CD4-positive, CD25-positive, alpha-beta regulatory T cell (primary cell): ENCODE measurements around the gene ACIN1. TPM values are rescaled to one million over a fixed set of nuclear protein-coding genes. Genes with fewer than 3 reads are reported as not detected.

Experiments used
- ATAC-seq, 2 donors: fragments of 150-1000 bp; cut with Tn5 transposase; one replicate each; pipeline ENCODE4 v1.10.0; 2021; ENCODE audit warnings: low read depth in 2 of 2, moderate number of reproducible peaks in 2 of 2, moderate library complexity in 1 of 2
- DNase-seq, 3 donors: peaks; one replicate each; pipeline versions ENCODE4 v3.0.0 to v3.0.0-alpha.2; 2012 to 2022; ENCODE audit warnings: mixed read lengths in 1 of 3
- H3K27ac ChIP-seq: one replicate; pipeline ENCODE4 v1.7.0; 2013; ENCODE audit warnings: mild to moderate bottlenecking, low read length; ENCODE audit not compliant: insufficient read depth, poor library complexity, severe bottlenecking
- H3K27me3 ChIP-seq: one replicate; pipeline ENCODE4 v1.7.0; 2013; ENCODE audit warnings: low read length; ENCODE audit not compliant: control insufficient read depth, insufficient read depth
- H3K36me3 ChIP-seq: one replicate; pipeline ENCODE4 v1.7.0; 2013; ENCODE audit warnings: mild to moderate bottlenecking, low read length, moderate library complexity; ENCODE audit not compliant: control insufficient read depth, insufficient read depth
- H3K4me1 ChIP-seq: 2 replicates; pipeline ENCODE4 v1.7.0; 2013; ENCODE audit warnings: mild to moderate bottlenecking, low read length; ENCODE audit not compliant: insufficient read depth, control insufficient read depth, poor library complexity, severe bottlenecking
- H3K4me3 ChIP-seq: one replicate; pipeline ENCODE4 v1.7.0; 2013; ENCODE audit warnings: low read depth, mild to moderate bottlenecking, low read length, moderate library complexity
- H3K9me3 ChIP-seq, 2 experiments: 1 replicate in 1 of 2; 2 replicates in 1 of 2; pipeline ENCODE4 v1.7.0; 2013; ENCODE audit warnings: low read length in 2 of 2, mild to moderate bottlenecking in 1 of 2, moderate library complexity in 1 of 2; ENCODE audit not compliant: control insufficient read depth in 2 of 2
- H3K27ac Mint-ChIP-seq, 3 donors: one replicate each; pipeline ENCODE4 v1.8.0; 2020 to 2022; ENCODE audit warnings: mild to moderate bottlenecking in 3 of 3, mixed read lengths in 3 of 3, moderate library complexity in 2 of 3
- H3K27me3 Mint-ChIP-seq: one replicate; pipeline ENCODE4 v1.8.0; 2022; ENCODE audit warnings: mild to moderate bottlenecking, mixed read lengths
- H3K36me3 Mint-ChIP-seq: one replicate; pipeline ENCODE4 v1.8.0; 2020; ENCODE audit warnings: mixed read lengths
- H3K4me1 Mint-ChIP-seq, 4 donors: one replicate each; pipeline ENCODE4 v1.8.0; 2020 to 2022; ENCODE audit warnings: mixed read lengths in 4 of 4, mild to moderate bottlenecking in 1 of 4
- H3K4me3 Mint-ChIP-seq, 4 donors: one replicate each; pipeline ENCODE4 v1.8.0; 2020 to 2022; ENCODE audit warnings: mild to moderate bottlenecking in 4 of 4, mixed read lengths in 4 of 4, moderate library complexity in 3 of 4
- H3K9me3 Mint-ChIP-seq, 7 donors: one replicate each; pipeline ENCODE4 v1.8.0; 2020 to 2022; ENCODE audit warnings: mixed read lengths in 7 of 7, mild to moderate bottlenecking in 3 of 7, moderate library complexity in 2 of 7
- polyA plus RNA-seq, 4 donors: library from polyadenylated mRNA; unstranded; fragments of 300-500 nt; fragmentation: Illumina TruSeq; gene quantifications; one replicate each; pipeline ENCODE4 v1.2.3, GENCODE V29; 2021
- total RNA-seq: library from RNA; stranded (reverse); gene quantifications from one replicate; pipeline ENCODE4 v1.2.3, GENCODE V29; 2022

Gene ACIN1
- total and polyA plus RNA-seq, 5 donors from 2014 or later: 6.8 to 340 (median 7.7) TPM

DNA sequence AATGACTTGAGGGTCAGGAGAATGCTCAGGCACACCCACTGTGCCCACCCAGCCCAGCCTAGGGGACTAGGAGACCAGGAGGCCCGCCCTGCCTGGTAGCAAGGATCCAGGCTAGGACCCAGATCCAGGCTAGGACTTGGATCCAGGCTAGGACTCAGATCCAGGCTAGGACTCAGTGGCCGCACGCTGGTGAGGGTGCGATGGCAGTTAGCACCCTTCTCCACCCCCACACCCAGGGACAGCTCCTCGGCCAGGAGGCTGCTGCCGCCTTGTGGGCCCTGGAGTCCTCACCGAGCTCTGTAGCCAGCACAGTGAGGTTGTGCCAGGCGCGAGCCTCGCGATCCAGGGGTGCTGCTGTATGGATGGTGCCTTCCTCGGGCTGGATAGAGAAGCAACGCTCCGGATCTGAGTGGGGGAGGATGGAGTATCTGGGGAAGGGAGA is 42.7 kb downstream of the ACIN1 start:
- Histone ChIP-seq H3K27me3 (no peaks in the 10 kb centered on the region), H3K4me1 (peaks cover 13% of the 10 kb centered on the region), H3K4me3 (no peak overlapping the region), H3K36me3 (no peaks in the 10 kb centered on the region), H3K27ac (no peak overlapping the region), H3K9me3 (no peaks in the 10 kb centered on the region)
- H3K4me3 Mint-ChIP-seq: peak overlapping the region in 1 of 4 donors; percentile 79
- peak overlapping the region in 1 of 3 donors; percentile 55 for H3K27ac Mint-ChIP-seq
- ATAC-seq: no peak
- H3K36me3 Mint-ChIP-seq: no peaks in the 10 kb centered on the region
- no peaks in the 10 kb centered on the region for H3K9me3 Mint-ChIP-seq
- DNase-seq: no peak
- H3K27me3 Mint-ChIP-seq: peaks cover 4% of the 10 kb centered on the region
- peaks cover 0 to 17% (median 10%) of the 10 kb centered on the region in 4 donors for H3K4me1 Mint-ChIP-seq

- Mint-ChIP-seq H3K4me1 (peaks cover 0 to 10% (median 5%) of the 10 kb centered on the region in 4 donors), H3K9me3 (no peaks in the 10 kb centered on the region), H3K36me3 (no peaks in the 10 kb centered on the region), H3K4me3 (no peak overlapping the region), H3K27ac (no peak overlapping the region), H3K27me3 (peaks cover 5% of the 10 kb centered on the region)
- Histone ChIP-seq H3K4me3 (no peak overlapping the region), H3K4me1 (peaks cover 5% of the 10 kb centered on the region), H3K9me3 (no peaks in the 10 kb centered on the region), H3K27ac (no peak overlapping the region), H3K27me3 (no peaks in the 10 kb centered on the region), H3K36me3 (no peaks in the 10 kb centered on the region)
- ATAC-seq: no peak
- DNase-seq: no peak
These were observed 43.5 kb downstream of the ACIN1 start for GRCh38 chr14:23051141-23052057.

- Histone ChIP-seq H3K9me3 (no peaks in the 10 kb centered on the region), H3K4me1 (no peaks in the 10 kb centered on the region), H3K4me3 (no peak overlapping the region), H3K27ac (no peak overlapping the region), H3K27me3 (no peaks in the 10 kb centered on the region), H3K36me3 (no peaks in the 10 kb centered on the region)
- H3K4me1 Mint-ChIP-seq: peaks cover 0 to 3% (median 0%) of the 10 kb centered on the region in 4 donors
- H3K27me3 Mint-ChIP-seq: peaks cover 5% of the 10 kb centered on the region
- ATAC-seq (no peak), DNase-seq (no peak)
- H3K9me3 Mint-ChIP-seq: no peaks in the 10 kb centered on the region
- no peak overlapping the region for H3K27ac Mint-ChIP-seq
- no peak overlapping the region for H3K4me3 Mint-ChIP-seq
- H3K36me3 Mint-ChIP-seq: no peaks in the 10 kb centered on the region
These were observed 45.9 kb downstream of the ACIN1 start for GRCh38 chr14:23049011-23049410.

DNA sequence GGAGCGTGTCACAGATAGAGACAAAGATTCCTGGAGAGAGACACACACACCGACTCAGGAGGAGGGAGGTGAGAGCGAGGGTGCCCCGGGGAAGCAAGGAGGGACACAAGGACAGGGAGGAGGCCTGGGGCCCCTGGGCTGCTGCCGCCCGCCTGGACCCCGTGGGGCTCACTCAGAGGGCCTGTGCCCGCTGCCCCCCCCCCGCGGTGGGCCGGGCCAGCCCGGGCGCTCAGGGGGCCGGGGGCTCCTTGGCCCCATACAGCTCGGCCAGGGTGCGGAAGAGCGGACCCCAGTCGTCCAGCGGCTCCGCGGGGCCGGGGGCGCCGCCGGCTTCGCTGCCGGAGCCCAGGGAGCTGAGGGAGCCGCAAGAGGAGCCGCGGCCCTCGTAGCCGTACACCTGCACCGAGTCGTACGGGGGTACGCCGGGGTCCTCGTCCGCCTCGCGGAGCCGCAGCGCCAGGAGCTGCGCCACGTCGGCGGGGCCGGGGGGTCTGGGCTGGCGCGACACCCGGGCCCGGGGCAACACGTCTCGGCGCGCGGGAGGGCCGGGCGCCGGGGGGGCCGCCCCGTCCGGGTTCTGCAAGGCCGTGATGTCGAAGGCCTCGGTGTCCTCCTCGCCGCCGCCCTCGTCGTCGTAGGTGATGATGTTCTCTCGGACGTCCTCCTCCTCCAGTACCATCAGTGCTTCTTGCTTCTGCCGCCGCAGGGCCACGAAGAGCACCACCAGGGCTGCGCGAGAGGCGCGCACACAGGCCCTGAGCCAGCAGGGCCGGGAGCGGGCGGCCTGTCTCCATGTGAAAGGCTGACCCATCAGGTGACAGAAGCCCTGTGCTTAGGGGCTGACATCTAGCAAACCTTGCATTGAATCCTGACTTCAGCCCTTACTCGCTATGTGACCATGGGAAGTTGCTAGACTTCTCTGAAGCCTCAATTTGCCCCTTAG is 46.9 kb downstream of the ACIN1 start:
- H3K36me3 Mint-ChIP-seq: no peaks in the 10 kb centered on the region
- H3K27ac ChIP-seq: no peak overlapping the region
- H3K4me1 Mint-ChIP-seq: peaks cover 0 to 2% (median 0%) of the 10 kb centered on the region in 4 donors
- H3K27me3 Mint-ChIP-seq: peaks cover 5% of the 10 kb centered on the region
- no peaks in the 10 kb centered on the region for H3K9me3 ChIP-seq
- no peak overlapping the region for H3K4me3 ChIP-seq
- H3K4me1 ChIP-seq: no peaks in the 10 kb centered on the region
- ATAC-seq: no peak
- no peaks in the 10 kb centered on the region for H3K27me3 ChIP-seq
- H3K27ac Mint-ChIP-seq: peak overlapping the region in 1 of 3 donors; percentile 45
- H3K9me3 Mint-ChIP-seq: no peaks in the 10 kb centered on the region
- no peak for DNase-seq
- H3K4me3 Mint-ChIP-seq: peak overlapping the region in 1 of 4 donors; percentile 78
- H3K36me3 ChIP-seq: no peaks in the 10 kb centered on the region

DNA sequence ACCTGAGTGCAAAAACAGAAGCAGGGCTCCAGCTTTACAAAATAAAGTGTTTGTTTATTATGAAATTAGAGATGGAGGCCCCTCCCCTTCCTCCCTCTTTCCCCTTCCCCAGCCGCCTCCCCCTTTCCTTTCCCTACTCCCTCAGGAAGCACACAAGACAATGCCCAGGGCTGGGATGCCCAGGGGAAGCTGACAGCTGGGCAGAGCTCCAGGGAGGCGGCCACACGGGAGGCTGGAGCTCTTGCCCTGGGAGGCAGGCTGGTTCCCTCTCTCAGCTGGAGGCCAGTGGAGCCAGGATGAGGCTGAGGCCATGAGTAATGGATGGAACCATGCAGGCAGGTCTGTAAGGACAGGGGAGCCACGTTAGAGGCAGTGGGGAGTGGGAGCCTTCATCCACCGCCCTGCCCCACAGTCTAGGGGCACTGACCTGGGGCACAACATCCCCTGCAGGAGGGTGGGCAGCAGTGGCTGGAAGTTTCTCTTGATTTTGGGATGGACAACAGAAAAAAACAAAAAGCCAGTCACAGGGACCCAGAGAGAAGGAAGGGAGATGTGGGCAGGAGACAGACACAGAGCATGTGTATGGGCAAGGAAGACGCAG is 47.8 kb downstream of the ACIN1 start:
- H3K4me1 Mint-ChIP-seq: no peaks in the 10 kb centered on the region
- peaks cover 5% of the 10 kb centered on the region for H3K27me3 Mint-ChIP-seq
- Histone ChIP-seq H3K27ac (no peak overlapping the region), H3K9me3 (no peaks in the 10 kb centered on the region), H3K27me3 (no peaks in the 10 kb centered on the region), H3K4me3 (no peak overlapping the region), H3K4me1 (no peaks in the 10 kb centered on the region), H3K36me3 (no peaks in the 10 kb centered on the region)
- H3K9me3 Mint-ChIP-seq: no peaks in the 10 kb centered on the region
- H3K36me3 Mint-ChIP-seq: no peaks in the 10 kb centered on the region
- DNase-seq: no peak
- no peak for ATAC-seq
- peak overlapping the region in 1 of 4 donors; percentile 78 for H3K4me3 Mint-ChIP-seq
- peak overlapping the region in 2 of 3 donors; percentile 32 to 45 for H3K27ac Mint-ChIP-seq

GRCh38 chr14:23045419-23046357 is 49.2 kb downstream of the ACIN1 start:
- Histone ChIP-seq H3K27ac (no peak overlapping the region), H3K36me3 (no peaks in the 10 kb centered on the region), H3K4me1 (no peaks in the 10 kb centered on the region), H3K9me3 (no peaks in the 10 kb centered on the region), H3K27me3 (no peaks in the 10 kb centered on the region), H3K4me3 (no peak overlapping the region)
- no peak for DNase-seq
- H3K36me3 Mint-ChIP-seq: no peaks in the 10 kb centered on the region
- H3K4me3 Mint-ChIP-seq: no peak overlapping the region
- H3K4me1 Mint-ChIP-seq: no peaks in the 10 kb centered on the region
- no peak for ATAC-seq
- no peaks in the 10 kb centered on the region for H3K9me3 Mint-ChIP-seq
- H3K27ac Mint-ChIP-seq: no peak overlapping the region
- H3K27me3 Mint-ChIP-seq: peaks cover 5% of the 10 kb centered on the region
